DND-41 (cell line): ENCODE measurements around the gene SNAP29.

Experiments used
- ATAC-seq: fragments of 200-7000 bp; cut with Tn5 transposase; 3 replicates; pipeline ENCODE4 v1.9.1; 2021; ENCODE audit warnings: low read depth; ENCODE audit not compliant: insufficient read depth
- DNase-seq: peaks from one replicate; pipeline ENCODE4 v3.0.0-alpha.2; 2020
- H2AFZ ChIP-seq: 2 replicates; pipeline ENCODE4 v1.6.0; 2012; ENCODE audit warnings: low read depth, low read length
- H3K27ac ChIP-seq: 2 replicates; pipeline ENCODE4 v1.5.1; 2012; ENCODE audit warnings: low read length, inconsistent platforms
- H3K27me3 ChIP-seq: fragments of 200-600 bp; sonication (generic); 2 replicates; pipeline ENCODE4 v1.6.0; 2012; ENCODE audit warnings: low read length, mild to moderate bottlenecking, inconsistent platforms; ENCODE audit not compliant: insufficient read depth, poor library complexity
- H3K36me3 ChIP-seq: 2 replicates; pipeline ENCODE4 v1.5.1; 2012; ENCODE audit warnings: low read length, inconsistent platforms; ENCODE audit not compliant: insufficient read depth
- H3K4me1 ChIP-seq: 2 replicates; pipeline ENCODE4 v1.5.1; 2012; ENCODE audit warnings: mild to moderate bottlenecking, low read length; ENCODE audit not compliant: insufficient read depth
- H3K4me2 ChIP-seq: 2 replicates; pipeline ENCODE4 v1.6.0; 2012; ENCODE audit warnings: mild to moderate bottlenecking, moderate library complexity, low read length, inconsistent platforms; ENCODE audit not compliant: insufficient read depth
- H3K4me3 ChIP-seq, 2 experiments: fragments of 200-600 bp in 1 of 2; shearing (Covaris generic) in 1 of 2; 2 replicates each; pipeline ENCODE4 v1.5.1; 2012 to 2016; ENCODE audit warnings: inconsistent platforms in 2 of 2, low read length in 2 of 2, mild to moderate bottlenecking in 2 of 2, low read depth in 1 of 2, moderate library complexity in 1 of 2
- H3K79me2 ChIP-seq: 2 replicates; pipeline ENCODE4 v1.6.0; 2012; ENCODE audit warnings: low read length, inconsistent platforms; ENCODE audit not compliant: insufficient read depth
- H3K9ac ChIP-seq: 2 replicates; pipeline ENCODE4 v1.6.0; 2012; ENCODE audit warnings: low read depth, mild to moderate bottlenecking, inconsistent platforms, low read length, moderate library complexity
- H3K9me3 ChIP-seq: 2 replicates; pipeline ENCODE4 v1.5.1; 2012; ENCODE audit warnings: low read length, moderate library complexity, mild to moderate bottlenecking, inconsistent platforms; ENCODE audit not compliant: insufficient read depth, severe bottlenecking
- H4K20me1 ChIP-seq: 2 replicates; pipeline ENCODE4 v1.6.0; 2012; ENCODE audit warnings: low read length; ENCODE audit not compliant: insufficient read depth
- CTCF ChIP-seq: IDR thresholded peaks from 2 replicates; pipeline ENCODE4 v1.5.1; 2012; ENCODE audit warnings: borderline replicate concordance, low read length, moderate library complexity, mild to moderate bottlenecking; ENCODE audit not compliant: poor library complexity, severe bottlenecking; ENCODE audit errors: extremely low read depth
- EZH2 ChIP-seq: IDR thresholded peaks from 3 replicates; pipeline ENCODE4 v1.6.1; 2012; ENCODE audit warnings: borderline replicate concordance, low read depth, mild to moderate bottlenecking, moderate library complexity, low read length, inconsistent platforms; ENCODE audit not compliant: severe bottlenecking

Gene SNAP29

GRCh38 chr22:20863366-20863765, 4.6 kb downstream of the SNAP29 start:
- no peak for DNase-seq
- no peak for ATAC-seq
- Histone ChIP-seq H3K4me1 (peaks cover 18% of the 10 kb centered on the region), H3K36me3 (peaks cover 53% of the 10 kb centered on the region), H3K27ac (no peak overlapping the region), H4K20me1 (peaks cover 12% of the 10 kb centered on the region), H3K27me3 (no peaks in the 10 kb centered on the region), H2AFZ (no peak overlapping the region), H3K79me2 (peaks cover 59% of the 10 kb centered on the region), H3K4me3 (no peak overlapping the region), H3K9ac (no peak overlapping the region), H3K4me2 (no peak overlapping the region), H3K9me3 (no peaks in the 10 kb centered on the region)
- TF ChIP-seq EZH2 (no peak), CTCF (no peak)

DNA sequence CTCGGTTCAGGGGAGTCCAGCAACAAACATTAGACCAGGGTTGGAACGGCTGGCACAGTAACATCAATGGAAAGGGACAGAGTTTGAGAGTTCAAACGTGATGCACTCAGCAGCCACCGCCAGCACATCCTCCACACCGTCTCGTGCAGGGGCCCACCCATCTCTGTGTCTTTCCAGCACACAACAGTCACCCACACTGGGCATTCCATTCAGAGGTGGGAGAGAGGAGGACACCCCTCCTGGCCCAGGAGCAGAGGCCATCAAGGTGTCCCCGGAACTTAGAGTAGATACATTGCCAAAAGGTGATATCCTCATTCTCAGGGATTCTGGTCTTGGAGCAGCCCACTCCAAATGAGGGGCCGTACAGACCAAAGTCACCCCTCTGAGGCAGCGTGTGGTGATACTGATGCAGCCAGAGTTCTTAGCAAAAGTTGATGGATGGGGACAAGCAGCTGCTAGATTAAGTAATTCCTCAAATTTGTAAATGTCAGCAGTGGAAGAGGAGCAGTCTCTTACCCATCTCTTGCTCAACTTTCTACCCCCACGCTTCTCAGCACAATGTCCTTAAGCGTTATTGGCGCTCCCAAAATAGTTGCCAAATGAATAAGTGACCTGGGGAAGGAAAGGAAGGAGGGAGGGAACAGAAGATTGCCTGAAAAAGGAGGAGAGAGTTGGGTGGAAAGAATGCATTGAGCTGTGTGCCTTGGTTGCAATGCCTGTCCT, 5.5 kb downstream of the SNAP29 start:
- DNase-seq (no peak), ATAC-seq (no peak)
- Histone ChIP-seq H3K4me1 (peaks cover 17% of the 10 kb centered on the region), H3K9ac (no peak overlapping the region), H3K27me3 (no peaks in the 10 kb centered on the region), H3K9me3 (no peaks in the 10 kb centered on the region), H3K4me2 (no peak overlapping the region), H2AFZ (no peak overlapping the region), H3K36me3 (peaks cover 58% of the 10 kb centered on the region), H3K4me3 (no peak overlapping the region), H3K79me2 (peaks cover 53% of the 10 kb centered on the region), H4K20me1 (peaks cover 12% of the 10 kb centered on the region), H3K27ac (no peak overlapping the region)
- TF ChIP-seq EZH2 (no peak), CTCF (no peak)

DNA sequence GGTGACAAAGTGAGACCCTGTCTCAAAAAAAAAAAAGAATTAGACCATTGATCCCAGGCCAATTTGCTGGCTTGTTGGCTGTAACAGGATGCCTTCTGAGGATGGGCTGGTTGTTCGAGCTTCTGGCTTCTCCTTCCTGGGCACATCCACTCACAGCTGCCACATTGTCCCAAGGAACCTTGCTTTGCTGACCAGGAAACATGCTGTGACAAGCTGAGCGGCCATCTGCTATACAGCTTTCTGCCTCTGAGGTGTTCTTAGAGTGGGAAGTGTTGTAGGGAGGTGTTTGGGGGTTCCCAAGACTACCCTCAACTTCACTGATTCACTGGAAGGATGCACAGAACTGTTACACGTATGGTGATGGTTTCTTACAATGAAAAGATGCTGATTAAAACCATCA, 6.5 kb downstream of the SNAP29 start:
- Histone ChIP-seq H3K27me3 (no peaks in the 10 kb centered on the region), H3K9ac (no peak overlapping the region), H3K36me3 (peaks cover 63% of the 10 kb centered on the region), H3K27ac (no peak overlapping the region), H3K9me3 (no peaks in the 10 kb centered on the region), H3K79me2 (peaks cover 43% of the 10 kb centered on the region), H2AFZ (no peak overlapping the region), H3K4me3 (no peak overlapping the region), H3K4me1 (peaks cover 7% of the 10 kb centered on the region), H4K20me1 (peaks cover 12% of the 10 kb centered on the region), H3K4me2 (no peak overlapping the region)
- ATAC-seq, result no peak
- DNase-seq, result no peak
- TF ChIP-seq CTCF (no peak), EZH2 (no peak)
